ENCODE measurements around the gene IZUMO4.

DNA sequence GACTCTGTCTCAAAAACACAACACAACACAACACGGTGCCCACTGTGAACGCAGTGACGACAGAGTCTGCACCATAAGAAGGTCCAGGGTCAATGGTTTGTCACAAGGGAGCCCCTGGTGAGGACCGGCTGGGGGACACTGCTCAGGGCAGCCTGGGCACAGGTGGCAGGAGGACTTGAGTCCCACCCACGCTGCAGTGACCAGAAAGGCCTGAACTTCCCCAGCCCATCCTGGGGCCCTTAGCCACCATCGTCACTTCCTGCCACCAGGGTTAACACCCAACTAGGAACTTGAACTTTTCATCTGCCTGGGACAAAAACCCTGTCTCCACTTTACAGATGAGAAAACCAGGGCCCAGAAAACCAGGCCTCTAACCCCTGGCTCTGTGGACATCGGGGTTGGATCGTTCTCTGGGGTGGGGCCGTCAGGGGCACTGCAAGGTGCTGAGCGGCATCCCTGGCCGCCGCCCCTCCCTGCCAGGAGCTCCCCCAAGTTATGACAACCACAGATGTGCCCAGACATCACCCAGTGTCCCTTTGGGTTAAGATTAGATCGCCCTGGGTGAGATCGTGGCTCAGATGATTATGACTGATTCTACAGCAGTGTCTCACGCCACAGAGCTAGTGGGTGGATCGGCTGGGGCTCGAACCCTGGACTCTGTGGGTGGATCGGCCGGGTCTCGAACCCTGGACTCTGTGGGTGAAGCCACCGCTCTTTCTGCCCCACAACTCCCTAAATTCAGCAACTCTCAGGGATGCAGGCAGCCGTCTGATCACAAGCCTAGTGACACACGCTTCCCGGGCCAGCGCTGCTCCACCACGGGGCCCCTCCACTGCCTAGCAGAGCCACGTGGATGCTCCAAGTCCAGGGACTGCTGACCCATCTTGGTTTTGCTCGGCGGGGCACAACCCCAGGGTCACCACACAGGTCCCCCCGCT lies 14.6 kb upstream of the IZUMO4 start:
- TF ChIP-seq, protein P1, sequence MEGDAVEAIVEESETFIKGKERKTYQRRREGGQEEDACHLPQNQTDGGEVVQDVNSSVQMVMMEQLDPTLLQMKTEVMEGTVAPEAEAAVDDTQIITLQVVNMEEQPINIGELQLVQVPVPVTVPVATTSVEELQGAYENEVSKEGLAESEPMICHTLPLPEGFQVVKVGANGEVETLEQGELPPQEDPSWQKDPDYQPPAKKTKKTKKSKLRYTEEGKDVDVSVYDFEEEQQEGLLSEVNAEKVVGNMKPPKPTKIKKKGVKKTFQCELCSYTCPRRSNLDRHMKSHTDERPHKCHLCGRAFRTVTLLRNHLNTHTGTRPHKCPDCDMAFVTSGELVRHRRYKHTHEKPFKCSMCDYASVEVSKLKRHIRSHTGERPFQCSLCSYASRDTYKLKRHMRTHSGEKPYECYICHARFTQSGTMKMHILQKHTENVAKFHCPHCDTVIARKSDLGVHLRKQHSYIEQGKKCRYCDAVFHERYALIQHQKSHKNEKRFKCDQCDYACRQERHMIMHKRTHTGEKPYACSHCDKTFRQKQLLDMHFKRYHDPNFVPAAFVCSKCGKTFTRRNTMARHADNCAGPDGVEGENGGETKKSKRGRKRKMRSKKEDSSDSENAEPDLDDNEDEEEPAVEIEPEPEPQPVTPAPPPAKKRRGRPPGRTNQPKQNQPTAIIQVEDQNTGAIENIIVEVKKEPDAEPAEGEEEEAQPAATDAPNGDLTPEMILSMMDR (IDR thresholded peaks at IDR 0.05): no peak
- no peak for TF ChIP-seq EZH2 (IDR thresholded peaks at IDR 0.05)

All from neural progenitor cell (in vitro differentiated cells).